Measurements from ENCODE around the gene MUCL3.

- TF ChIP-seq, protein P1, sequence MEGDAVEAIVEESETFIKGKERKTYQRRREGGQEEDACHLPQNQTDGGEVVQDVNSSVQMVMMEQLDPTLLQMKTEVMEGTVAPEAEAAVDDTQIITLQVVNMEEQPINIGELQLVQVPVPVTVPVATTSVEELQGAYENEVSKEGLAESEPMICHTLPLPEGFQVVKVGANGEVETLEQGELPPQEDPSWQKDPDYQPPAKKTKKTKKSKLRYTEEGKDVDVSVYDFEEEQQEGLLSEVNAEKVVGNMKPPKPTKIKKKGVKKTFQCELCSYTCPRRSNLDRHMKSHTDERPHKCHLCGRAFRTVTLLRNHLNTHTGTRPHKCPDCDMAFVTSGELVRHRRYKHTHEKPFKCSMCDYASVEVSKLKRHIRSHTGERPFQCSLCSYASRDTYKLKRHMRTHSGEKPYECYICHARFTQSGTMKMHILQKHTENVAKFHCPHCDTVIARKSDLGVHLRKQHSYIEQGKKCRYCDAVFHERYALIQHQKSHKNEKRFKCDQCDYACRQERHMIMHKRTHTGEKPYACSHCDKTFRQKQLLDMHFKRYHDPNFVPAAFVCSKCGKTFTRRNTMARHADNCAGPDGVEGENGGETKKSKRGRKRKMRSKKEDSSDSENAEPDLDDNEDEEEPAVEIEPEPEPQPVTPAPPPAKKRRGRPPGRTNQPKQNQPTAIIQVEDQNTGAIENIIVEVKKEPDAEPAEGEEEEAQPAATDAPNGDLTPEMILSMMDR (IDR thresholded peaks at IDR 0.05), result no peak
- TF ChIP-seq POLR2A (IDR thresholded peaks at IDR 0.05), result no peak
Observed at GRCh38 chr6:30930506-30930905, 10.3 kb upstream of the MUCL3 start.
